ENCODE data around the gene LTB4R2.
"Not testable (repeated sequence)": the region's sequence is repeated elsewhere in the genome, so short reads cannot be mapped to it uniquely, and the experiment has no call there.

Gene LTB4R2

GRCh38 chr14:24342889-24343288 lies 32.9 kb downstream of the LTB4R2 start:
- DNase-seq (ENCODE audit: insufficient read length, low spot score), result no peak
- no peak for FAIRE-seq
- TF ChIP-seq POU2F2 (IDR thresholded peaks at IDR 0.05; ENCODE audit: low read depth, low read length) (no peak), POLR2AphosphoS5 (IDR thresholded peaks at IDR 0.05; ENCODE audit: low read depth, low read length) (no peak), PAX5 (IDR thresholded peaks at IDR 0.05; ENCODE audit: insufficient read depth, low read length, severe bottlenecking) (no peak), TAF1 (IDR thresholded peaks at IDR 0.05; ENCODE audit: low read depth, low read length) (no peak), SPI1 (IDR thresholded peaks at IDR 0.05; ENCODE audit: low read depth, low read length) (no peak), POLR2A (IDR thresholded peaks at IDR 0.05; ENCODE audit: low read depth, low read length) (no peak)

GRCh38 chr14:24343795-24344660 lies 34.1 kb downstream of the LTB4R2 start:
- FAIRE-seq (no peak), DNase-seq (ENCODE audit: insufficient read length, low spot score) (no peak)
- TF ChIP-seq PAX5 (IDR thresholded peaks at IDR 0.05; ENCODE audit: insufficient read depth, low read length, severe bottlenecking) (no peak), TAF1 (IDR thresholded peaks at IDR 0.05; ENCODE audit: low read depth, low read length) (no peak), POU2F2 (IDR thresholded peaks at IDR 0.05; ENCODE audit: low read depth, low read length) (no peak), POLR2A (IDR thresholded peaks at IDR 0.05; ENCODE audit: low read depth, low read length) (no peak), POLR2AphosphoS5 (IDR thresholded peaks at IDR 0.05; ENCODE audit: low read depth, low read length) (no peak), SPI1 (IDR thresholded peaks at IDR 0.05; ENCODE audit: low read depth, low read length) (no peak)

GRCh38 chr14:24347134-24347533 lies 37.2 kb downstream of the LTB4R2 start:
- no peak for DNase-seq (ENCODE audit: insufficient read length, low spot score)
- FAIRE-seq, result no peak
- TF ChIP-seq PAX5 (IDR thresholded peaks at IDR 0.05; ENCODE audit: insufficient read depth, low read length, severe bottlenecking) (no peak), TAF1 (IDR thresholded peaks at IDR 0.05; ENCODE audit: low read depth, low read length) (no peak), POLR2A (IDR thresholded peaks at IDR 0.05; ENCODE audit: low read depth, low read length) (no peak), POU2F2 (IDR thresholded peaks at IDR 0.05; ENCODE audit: low read depth, low read length) (no peak), SPI1 (IDR thresholded peaks at IDR 0.05; ENCODE audit: low read depth, low read length) (no peak), POLR2AphosphoS5 (IDR thresholded peaks at IDR 0.05; ENCODE audit: low read depth, low read length) (no peak)

GRCh38 chr14:24348186-24348585 lies 38.2 kb downstream of the LTB4R2 start:
- no peak for FAIRE-seq
- no peak for TF ChIP-seq TAF1 (IDR thresholded peaks at IDR 0.05; ENCODE audit: low read depth, low read length)
- TF ChIP-seq PAX5 (IDR thresholded peaks at IDR 0.05; ENCODE audit: insufficient read depth, low read length, severe bottlenecking), result no peak
- no peak for TF ChIP-seq POLR2AphosphoS5 (IDR thresholded peaks at IDR 0.05; ENCODE audit: low read depth, low read length)
- TF ChIP-seq POLR2A (IDR thresholded peaks at IDR 0.05; ENCODE audit: low read depth, low read length), result no peak
- no peak for TF ChIP-seq SPI1 (IDR thresholded peaks at IDR 0.05; ENCODE audit: low read depth, low read length)
- no peak for TF ChIP-seq POU2F2 (IDR thresholded peaks at IDR 0.05; ENCODE audit: low read depth, low read length)
- DNase-seq (ENCODE audit: insufficient read length, low spot score), result no peak

- no peak for TF ChIP-seq TAF1 (IDR thresholded peaks at IDR 0.05; ENCODE audit: low read depth, low read length)
- no peak for FAIRE-seq
- no peak for DNase-seq (ENCODE audit: insufficient read length, low spot score)
Measured at GRCh38 chr14:24349742-24350141, 39.8 kb downstream of the LTB4R2 start.

DNA sequence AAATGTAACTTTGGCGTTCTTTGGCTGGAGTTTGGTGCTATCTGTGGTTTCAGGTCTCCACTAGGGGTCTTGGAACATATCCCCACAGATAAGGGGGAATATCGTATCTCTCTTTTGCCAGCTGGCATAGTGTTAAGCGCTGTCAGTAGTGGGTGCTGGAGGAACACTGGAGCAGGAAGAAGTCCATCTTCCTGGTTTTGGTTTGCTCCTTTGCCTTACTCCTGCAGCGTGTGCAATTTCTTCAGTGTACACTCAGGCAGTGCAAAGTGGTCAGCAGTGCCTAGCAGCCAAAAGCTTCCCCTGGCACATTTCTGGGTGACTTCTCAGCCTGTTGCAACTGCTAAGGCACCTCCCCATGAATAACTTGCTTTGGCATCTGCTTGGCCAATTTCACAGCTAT lies 41.6 kb downstream of the LTB4R2 start:
- no peak for TF ChIP-seq PAX5 (IDR thresholded peaks at IDR 0.05; ENCODE audit: insufficient read depth, low read length, severe bottlenecking)
- no peak for TF ChIP-seq SPI1 (IDR thresholded peaks at IDR 0.05; ENCODE audit: low read depth, low read length)
- TF ChIP-seq TAF1 (IDR thresholded peaks at IDR 0.05; ENCODE audit: low read depth, low read length), result no peak
- no peak for TF ChIP-seq POU2F2 (IDR thresholded peaks at IDR 0.05; ENCODE audit: low read depth, low read length)
- no peak for TF ChIP-seq POLR2AphosphoS5 (IDR thresholded peaks at IDR 0.05; ENCODE audit: low read depth, low read length)
- no peak for TF ChIP-seq POLR2A (IDR thresholded peaks at IDR 0.05; ENCODE audit: low read depth, low read length)
- DNase-seq (ENCODE audit: insufficient read length, low spot score) (no peak), FAIRE-seq (no peak)

- TF ChIP-seq POLR2A (IDR thresholded peaks at IDR 0.05; ENCODE audit: low read depth, low read length) (no peak), POLR2AphosphoS5 (IDR thresholded peaks at IDR 0.05; ENCODE audit: low read depth, low read length) (no peak), TAF1 (IDR thresholded peaks at IDR 0.05; ENCODE audit: low read depth, low read length) (no peak)
- no peak for DNase-seq (ENCODE audit: insufficient read length, low spot score)
- no peak for FAIRE-seq
Measured at GRCh38 chr14:24353559-24354481, 43.9 kb downstream of the LTB4R2 start.

DNA sequence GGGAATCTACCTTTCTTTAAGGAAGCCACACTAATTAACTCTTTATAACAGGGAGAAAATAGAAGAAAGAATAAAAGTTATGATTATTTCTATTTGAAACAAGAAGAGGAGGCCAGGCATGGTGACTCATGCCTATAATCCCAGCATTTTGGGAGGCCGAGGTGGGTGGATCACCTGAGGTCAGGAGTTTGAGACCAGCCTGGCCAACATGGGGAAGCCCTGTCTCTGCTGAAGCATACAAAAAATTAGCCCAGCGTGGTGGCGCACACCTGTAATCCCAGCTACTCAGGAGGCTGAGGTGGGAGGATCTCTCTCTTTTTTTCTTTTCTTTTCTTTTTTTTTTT lies 44.5 kb downstream of the LTB4R2 start:
- not testable (repeated sequence) for FAIRE-seq

GRCh38 chr14:24355009-24355408 lies 45.1 kb downstream of the LTB4R2 start:
- DNase-seq (ENCODE audit: insufficient read length, low spot score) (no peak), FAIRE-seq (no peak)
- TF ChIP-seq POLR2A (IDR thresholded peaks at IDR 0.05; ENCODE audit: low read depth, low read length) (no peak), POLR2AphosphoS5 (IDR thresholded peaks at IDR 0.05; ENCODE audit: low read depth, low read length) (no peak), TAF1 (IDR thresholded peaks at IDR 0.05; ENCODE audit: low read depth, low read length) (no peak), POU2F2 (IDR thresholded peaks at IDR 0.05; ENCODE audit: low read depth, low read length) (no peak), SPI1 (IDR thresholded peaks at IDR 0.05; ENCODE audit: low read depth, low read length) (no peak), PAX5 (IDR thresholded peaks at IDR 0.05; ENCODE audit: insufficient read depth, low read length, severe bottlenecking) (no peak)

More for the DNA sequence above, 44.5 kb downstream of the LTB4R2 start:
- not testable (repeated sequence) for DNase-seq (ENCODE audit: insufficient read length, low spot score)

GRCh38 chr14:24356208-24356607 lies 46.3 kb downstream of the LTB4R2 start:
- no peak for FAIRE-seq
- TF ChIP-seq POU2F2 (IDR thresholded peaks at IDR 0.05; ENCODE audit: low read depth, low read length), result no peak
- no peak for TF ChIP-seq TAF1 (IDR thresholded peaks at IDR 0.05; ENCODE audit: low read depth, low read length)
- no peak for TF ChIP-seq POLR2A (IDR thresholded peaks at IDR 0.05; ENCODE audit: low read depth, low read length)
- no peak for TF ChIP-seq POLR2AphosphoS5 (IDR thresholded peaks at IDR 0.05; ENCODE audit: low read depth, low read length)
- TF ChIP-seq SPI1 (IDR thresholded peaks at IDR 0.05; ENCODE audit: low read depth, low read length), result no peak
- no peak for TF ChIP-seq PAX5 (IDR thresholded peaks at IDR 0.05; ENCODE audit: insufficient read depth, low read length, severe bottlenecking)
- no peak for DNase-seq (ENCODE audit: insufficient read length, low spot score)

All from GM12891 (cell line).